Keratinocyte (primary cell): Measurements from ENCODE around the gene SYT8. TPM values are rescaled to one million over a fixed set of nuclear protein-coding genes. Genes with fewer than 3 reads are reported as not detected.
"Not testable (repeated sequence)": the region's sequence is repeated elsewhere in the genome, so short reads cannot be mapped to it uniquely, and the experiment has no call there.

ENCODE experiments used
- DNase-seq: peaks from one replicate; pipeline ENCODE4 v3.0.0-alpha.2; 2011; ENCODE audit warnings: low read depth, missing footprints, low spot score
- FAIRE-seq: peaks from 2 replicates; lab custom pipeline; 2011; peaks lifted over from hg19 to GRCh38; lab: Jason Lieb, UNC
- H2AFZ ChIP-seq: 2 replicates; pipeline ENCODE4 v1.6.0; 2012; ENCODE audit warnings: low read length, control low read depth, inconsistent platforms; ENCODE audit not compliant: control insufficient read depth
- H3K27ac ChIP-seq: 2 replicates; pipeline ENCODE4 v1.5.1; 2011; ENCODE audit warnings: low read length; ENCODE audit not compliant: control insufficient read depth, insufficient read depth
- H3K27me3 ChIP-seq: 3 replicates; pipeline ENCODE4 v1.6.0; 2011; ENCODE audit warnings: low read length; ENCODE audit not compliant: control insufficient read depth, insufficient read depth; ENCODE audit errors: extremely low read depth
- H3K36me3 ChIP-seq, 2 experiments: 2 replicates in 1 of 2; 3 replicates in 1 of 2; pipeline ENCODE4 v1.5.1; 2011; ENCODE audit warnings: low read length in 2 of 2, mild to moderate bottlenecking in 1 of 2; ENCODE audit not compliant: control insufficient read depth in 2 of 2, insufficient read depth in 2 of 2; ENCODE audit errors: extremely low read depth in 1 of 2
- H3K4me1 ChIP-seq: 3 replicates; pipeline ENCODE4 v1.5.1; 2011; ENCODE audit warnings: low read length; ENCODE audit not compliant: control insufficient read depth, insufficient read depth; ENCODE audit errors: extremely low read depth
- H3K4me2 ChIP-seq: 3 replicates; pipeline ENCODE4 v1.6.0; 2011; ENCODE audit warnings: low read depth, low read length; ENCODE audit not compliant: control insufficient read depth, insufficient read depth; ENCODE audit errors: extremely low read depth
- H3K4me3 ChIP-seq, 3 experiments: fragments of 200-600 bp in 1 of 3; sonication (generic) in 1 of 3; 2 replicates in 2 of 3; 3 replicates in 1 of 3; pipeline ENCODE4 v1.5.1; 2011 to 2016; ENCODE audit warnings: low read length in 3 of 3, mild to moderate bottlenecking in 3 of 3, control low read depth in 2 of 3, inconsistent platforms in 1 of 3, low read depth in 1 of 3, mixed read lengths in 1 of 3, mixed run types in 1 of 3, moderate library complexity in 1 of 3; ENCODE audit not compliant: control insufficient read depth in 2 of 3, insufficient read depth in 2 of 3; ENCODE audit errors: extremely low read depth in 1 of 3
- H3K79me2 ChIP-seq: 2 replicates; pipeline ENCODE4 v1.6.0; 2012; ENCODE audit warnings: low read length; ENCODE audit not compliant: control insufficient read depth, insufficient read depth
- H3K9ac ChIP-seq: 3 replicates; pipeline ENCODE4 v1.6.0; 2011; ENCODE audit warnings: low read length; ENCODE audit not compliant: control insufficient read depth, insufficient read depth; ENCODE audit errors: extremely low read depth
- H3K9me1 ChIP-seq: 3 replicates; pipeline ENCODE4 v1.6.0; 2011; ENCODE audit warnings: low read length; ENCODE audit not compliant: control insufficient read depth, insufficient read depth; ENCODE audit errors: extremely low read depth
- H3K9me3 ChIP-seq: 2 replicates; pipeline ENCODE4 v1.5.1; 2012; ENCODE audit warnings: low read depth, low read length; ENCODE audit not compliant: control insufficient read depth
- H4K20me1 ChIP-seq: 3 replicates; pipeline ENCODE4 v1.6.0; 2011; ENCODE audit warnings: low read length; ENCODE audit not compliant: control insufficient read depth, insufficient read depth; ENCODE audit errors: extremely low read depth
- EZH2 ChIP-seq: IDR thresholded peaks from one replicate; pipeline ENCODE4 v1.6.1; 2012; ENCODE audit warnings: inconsistent platforms, mild to moderate bottlenecking, low read length, moderate library complexity
- dilution Hi-C: fragments of 300-500 bp; cut with MboI; formaldehyde crosslinking; loops from one replicate; pipeline ENCODE4 v1.7.0; 2020; ENCODE audit warnings: low sequenced_read_pairs; ENCODE audit not compliant: extremely low pct_ligation_motif_present
- polyA plus RNA-seq, 5 experiments: library from polyadenylated mRNA; depleted of rRNA in 3 of 5; stranded (reverse) in 3 of 5; stranded (forward) in 1 of 5; unstranded in 1 of 5; fragments of >200 nt; gene quantifications; 1 replicate in 1 of 5; 2 replicates in 3 of 5; 3 replicates in 1 of 5; pipeline versions ENCODE4 v1.2.1 to v1.2.3, GENCODE V29; 2011 to 2012; ENCODE audit warnings: missing spikeins in 2 of 5, low read depth in 1 of 5, low replicate concordance in 1 of 5
- TF ChIP-seq, protein P1 (sequence below), 3 experiments: IDR thresholded peaks in 1 of 3; conservative IDR thresholded peaks in 1 of 3; optimal IDR thresholded peaks in 1 of 3; 2 replicates in 2 of 3; 3 replicates in 1 of 3; pipeline versions ENCODE3 to v1.5.1; 2011; ENCODE audit warnings: low read length in 3 of 3, mild to moderate bottlenecking in 3 of 3, moderate library complexity in 2 of 3, control low read depth in 1 of 3, inconsistent platforms in 1 of 3; ENCODE audit not compliant: insufficient read depth in 2 of 3; ENCODE audit errors: extremely low read depth in 1 of 3

SYT8 gene
- polyA plus RNA-seq, 1 donor (not counting 4 experiments of a cell fraction or from before 2014, with no cell fraction given), result 19.3 TPM

GRCh38 chr11:1874441-1875092 is 39.8 kb downstream of the SYT8 start:
- peaks cover 34% of the 10 kb centered on the region for H3K4me1 ChIP-seq
- H2AFZ ChIP-seq, H4K20me1 ChIP-seq, FAIRE-seq, H3K79me2 ChIP-seq, H3K4me3 ChIP-seq, dilution Hi-C loops, H3K9me3 ChIP-seq, DNase-seq, H3K27ac ChIP-seq, H3K4me2 ChIP-seq, H3K9me1 ChIP-seq, H3K9ac ChIP-seq, H3K36me3 ChIP-seq: not testable (repeated sequence)
- peaks cover 21% of the 10 kb centered on the region for H3K27me3 ChIP-seq

DNA sequence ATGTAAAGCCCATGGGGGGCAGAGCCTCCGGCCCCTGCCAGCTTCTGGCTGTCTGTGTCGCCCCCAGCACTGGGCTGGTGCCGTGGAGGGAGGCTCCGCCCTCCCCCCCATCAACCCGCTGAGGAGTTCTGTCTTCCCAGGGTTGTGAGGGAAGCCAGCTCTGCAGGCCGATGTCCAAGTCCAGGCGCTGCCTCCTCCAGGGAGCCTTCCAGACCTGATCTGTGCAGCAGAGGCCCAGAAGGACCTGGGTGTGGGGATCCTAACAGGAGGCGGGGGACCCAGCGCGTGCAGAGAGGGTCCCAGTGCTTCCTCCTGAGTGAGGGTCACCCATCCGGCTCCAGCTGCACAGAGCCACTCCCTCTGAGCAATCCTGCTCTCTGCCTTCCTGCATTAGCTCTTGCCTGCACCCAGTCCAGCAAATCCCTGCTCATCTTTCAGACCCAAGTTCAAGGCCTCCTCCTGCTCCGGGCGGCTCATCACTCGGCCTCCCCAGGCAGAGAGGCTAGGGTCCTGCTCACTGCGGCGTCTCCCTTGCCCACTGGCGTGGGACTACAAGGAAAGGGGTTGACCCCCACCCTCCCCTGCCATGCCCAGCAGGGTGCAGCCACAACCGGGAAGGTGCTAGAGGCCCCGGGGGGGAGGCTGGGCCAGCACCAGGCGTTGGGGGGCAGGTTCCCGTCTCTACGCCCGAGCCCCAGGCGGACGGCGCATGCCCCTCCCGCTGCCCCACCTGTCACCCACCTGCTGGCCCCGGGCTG is 40.5 kb downstream of the SYT8 start:
- DNase-seq, result no peak
- H3K9me3 ChIP-seq, result no peaks in the 10 kb centered on the region
- no peak overlapping the region for H3K27ac ChIP-seq
- H4K20me1 ChIP-seq, result no peaks in the 10 kb centered on the region
- no peak for FAIRE-seq
- no peaks in the 10 kb centered on the region for H3K36me3 ChIP-seq
- no peak overlapping the region for H3K4me3 ChIP-seq
- H3K4me2 ChIP-seq, result no peak overlapping the region
- TF ChIP-seq EZH2, result no peak
- TF ChIP-seq, protein P1, sequence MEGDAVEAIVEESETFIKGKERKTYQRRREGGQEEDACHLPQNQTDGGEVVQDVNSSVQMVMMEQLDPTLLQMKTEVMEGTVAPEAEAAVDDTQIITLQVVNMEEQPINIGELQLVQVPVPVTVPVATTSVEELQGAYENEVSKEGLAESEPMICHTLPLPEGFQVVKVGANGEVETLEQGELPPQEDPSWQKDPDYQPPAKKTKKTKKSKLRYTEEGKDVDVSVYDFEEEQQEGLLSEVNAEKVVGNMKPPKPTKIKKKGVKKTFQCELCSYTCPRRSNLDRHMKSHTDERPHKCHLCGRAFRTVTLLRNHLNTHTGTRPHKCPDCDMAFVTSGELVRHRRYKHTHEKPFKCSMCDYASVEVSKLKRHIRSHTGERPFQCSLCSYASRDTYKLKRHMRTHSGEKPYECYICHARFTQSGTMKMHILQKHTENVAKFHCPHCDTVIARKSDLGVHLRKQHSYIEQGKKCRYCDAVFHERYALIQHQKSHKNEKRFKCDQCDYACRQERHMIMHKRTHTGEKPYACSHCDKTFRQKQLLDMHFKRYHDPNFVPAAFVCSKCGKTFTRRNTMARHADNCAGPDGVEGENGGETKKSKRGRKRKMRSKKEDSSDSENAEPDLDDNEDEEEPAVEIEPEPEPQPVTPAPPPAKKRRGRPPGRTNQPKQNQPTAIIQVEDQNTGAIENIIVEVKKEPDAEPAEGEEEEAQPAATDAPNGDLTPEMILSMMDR (optimal IDR thresholded peaks at IDR 0.05 in 1 of 3, IDR thresholded peaks at IDR 0.05 in 1 of 3, conservative IDR thresholded peaks at IDR 0.05 in 1 of 3; ENCODE audit: extremely low read depth in 1 of 3, insufficient read depth in 2 of 3, low read length in 3 of 3), result no peak
- dilution Hi-C loops, result no loop called here
- H3K9ac ChIP-seq, result no peak overlapping the region
- H3K27me3 ChIP-seq, result peaks cover 14% of the 10 kb centered on the region
- peaks cover 33% of the 10 kb centered on the region for H3K4me1 ChIP-seq
- H3K79me2 ChIP-seq, result no peaks in the 10 kb centered on the region
- no peak overlapping the region for H2AFZ ChIP-seq
- H3K9me1 ChIP-seq, result no peaks in the 10 kb centered on the region

- H3K9me3 ChIP-seq, H3K79me2 ChIP-seq, H2AFZ ChIP-seq, H3K36me3 ChIP-seq, H3K27ac ChIP-seq, H3K9ac ChIP-seq, H3K4me2 ChIP-seq, dilution Hi-C loops, H3K9me1 ChIP-seq, H3K4me3 ChIP-seq, H3K27me3 ChIP-seq, H4K20me1 ChIP-seq, DNase-seq, FAIRE-seq: not testable (repeated sequence)
- H3K4me1 ChIP-seq, result peaks cover 30% of the 10 kb centered on the region
These were observed 41.1 kb downstream of the SYT8 start for GRCh38 chr11:1875851-1876301.
